Measurements from ENCODE around the gene MRPL24. TPM values are rescaled to one million over a fixed set of nuclear protein-coding genes. Genes with fewer than 3 reads are reported as not detected.
"Not testable (repeated sequence)": the region's sequence is repeated elsewhere in the genome, so short reads cannot be mapped to it uniquely, and the experiment has no call there.

Gene MRPL24
- total RNA-seq (2014; rRNA removed; shearing (Covaris generic)): 48.1 and 61.7 TPM in 2 replicates

GRCh38 chr1:156740741-156741480 lies at the start of gene MRPL24:
MRPL24 (minus strand) TSS chr1:156741088; CDS start chr1:156738704, 2,384 bp downstream.
- DNase-seq (ENCODE audit: low read depth): peak; percentile 100

- no peak for DNase-seq (ENCODE audit: low read depth)
Measured at GRCh38 chr1:156789621-156790318, 48.9 kb upstream of the MRPL24 start.

- DNase-seq (ENCODE audit: low read depth): no peak
Measured at GRCh38 chr1:156788136-156788535, 47.2 kb upstream of the MRPL24 start.

GRCh38 chr1:156786640-156787039 lies 45.8 kb upstream of the MRPL24 start:
- DNase-seq (ENCODE audit: low read depth): no peak

- DNase-seq (ENCODE audit: low read depth): no peak
Measured at GRCh38 chr1:156785458-156785857, 44.6 kb upstream of the MRPL24 start.

- DNase-seq (ENCODE audit: low read depth): peak; percentile 47
Measured at GRCh38 chr1:156781585-156782186, 40.8 kb upstream of the MRPL24 start.

GRCh38 chr1:156777573-156777972 lies 36.7 kb upstream of the MRPL24 start:
- DNase-seq (ENCODE audit: low read depth): no peak

- DNase-seq (ENCODE audit: low read depth): no peak
Measured at GRCh38 chr1:156776942-156777341, 36.1 kb upstream of the MRPL24 start.

- DNase-seq (ENCODE audit: low read depth): peak; percentile 15
Measured at GRCh38 chr1:156775799-156776198, 34.9 kb upstream of the MRPL24 start.

- DNase-seq (ENCODE audit: low read depth): no peak
Measured at GRCh38 chr1:156773607-156774006, 32.7 kb upstream of the MRPL24 start.

- DNase-seq (ENCODE audit: low read depth): no peak
Measured at GRCh38 chr1:156772728-156773497, 32.0 kb upstream of the MRPL24 start.

GRCh38 chr1:156772222-156772621 lies 31.3 kb upstream of the MRPL24 start:
- DNase-seq (ENCODE audit: low read depth): no peak

- DNase-seq (ENCODE audit: low read depth): no peak
Measured at GRCh38 chr1:156768610-156769295, 27.9 kb upstream of the MRPL24 start.

- DNase-seq (ENCODE audit: low read depth): peak; percentile 34
Measured at GRCh38 chr1:156767879-156768604, 27.2 kb upstream of the MRPL24 start.

- peak; percentile 100 for DNase-seq (ENCODE audit: low read depth)
Measured at GRCh38 chr1:156767101-156767878, 26.4 kb upstream of the MRPL24 start, which contains the start of gene PRCC. PRCC (plus strand) TSS chr1:156767535; CDS start chr1:156767772, 237 bp downstream.

- no peak for DNase-seq (ENCODE audit: low read depth)
Measured at GRCh38 chr1:156766298-156767100, 25.6 kb upstream of the MRPL24 start.

- no peak for DNase-seq (ENCODE audit: low read depth)
Measured at GRCh38 chr1:156765666-156766065, 24.8 kb upstream of the MRPL24 start.

- DNase-seq (ENCODE audit: low read depth): not testable (repeated sequence)
Measured at GRCh38 chr1:156765136-156765535, 24.2 kb upstream of the MRPL24 start.

GRCh38 chr1:156760796-156761104 lies 19.9 kb upstream of the MRPL24 start:
- DNase-seq (ENCODE audit: low read depth): no peak

Measured in M059J (cell line).